ENCODE measurements around the gene SLC1A2.

The SLC1A2 gene

GRCh38 chr11:35235157-35235468 is 184.2 kb downstream of the SLC1A2 start:
- Histone ChIP-seq H3K4me2 (ENCODE audit: low read length) (no peak overlapping the region), H3K36me3 (replicated peaks; ENCODE audit: low read depth, low read length) (peaks cover 27% of the 10 kb centered on the region)

GRCh38 chr11:35234460-35235156 is 184.8 kb downstream of the SLC1A2 start:
- no peak for TF ChIP-seq EZH2phosphoT487 (IDR thresholded peaks at IDR 0.05; ENCODE audit: low read depth)
- TF ChIP-seq CTCF (IDR thresholded peaks at IDR 0.05; ENCODE audit: low read depth, low read length) = no peak
- H3K79me2 ChIP-seq (ENCODE audit: low read length) = no peaks in the 10 kb centered on the region
- no peak overlapping the region for H3K9ac ChIP-seq (ENCODE audit: low read length)
- no peak overlapping the region for H3K27ac ChIP-seq (ENCODE audit: low read length)
- H3K4me3 ChIP-seq (ENCODE audit: low read length) = no peak overlapping the region
- 0 out of 2 replicates have a peak, but pooled peaks cover 6% of the 10 kb centered on the region for H3K27me3 ChIP-seq (ENCODE audit: low read depth, low read length)
- peaks cover 32% of the 10 kb centered on the region for H3K36me3 ChIP-seq (replicated peaks; ENCODE audit: low read depth, low read length)
- no peak overlapping the region for H3K4me2 ChIP-seq (ENCODE audit: low read length)
- no peak overlapping the region for H2AFZ ChIP-seq (ENCODE audit: low read depth, low read length)
- H3K9me3 ChIP-seq (ENCODE audit: insufficient read depth, low read length) = no peaks in the 10 kb centered on the region
- peaks cover 25% of the 10 kb centered on the region for H3K4me1 ChIP-seq (ENCODE audit: low read length)
- H4K20me1 ChIP-seq (ENCODE audit: insufficient read depth, low read length) = peaks cover 17% of the 10 kb centered on the region; the same call in 1 of the 2 replicates

More at GRCh38 chr11:35235157-35235468, 184.2 kb downstream of the SLC1A2 start:
- TF ChIP-seq EZH2phosphoT487 (IDR thresholded peaks at IDR 0.05; ENCODE audit: low read depth) = no peak
- no peak for TF ChIP-seq CTCF (IDR thresholded peaks at IDR 0.05; ENCODE audit: low read depth, low read length)
- Histone ChIP-seq H3K4me1 (ENCODE audit: low read length) (peaks cover 25% of the 10 kb centered on the region), H3K27me3 (ENCODE audit: low read depth, low read length) (0 out of 2 replicates have a peak, but pooled peaks cover 6% of the 10 kb centered on the region), H3K9ac (ENCODE audit: low read length) (no peak overlapping the region), H3K79me2 (ENCODE audit: low read length) (no peaks in the 10 kb centered on the region), H3K27ac (ENCODE audit: low read length) (no peak overlapping the region), H3K9me3 (ENCODE audit: insufficient read depth, low read length) (no peaks in the 10 kb centered on the region), H3K4me3 (ENCODE audit: low read length) (no peak overlapping the region), H2AFZ (ENCODE audit: low read depth, low read length) (no peak overlapping the region), H4K20me1 (ENCODE audit: insufficient read depth, low read length) (peaks cover 12% of the 10 kb centered on the region; the same call in 1 of the 2 replicates)

- no peak overlapping the region for H3K9ac ChIP-seq (ENCODE audit: low read length)
- no peaks in the 10 kb centered on the region for H3K9me3 ChIP-seq (ENCODE audit: insufficient read depth, low read length)
- no peaks in the 10 kb centered on the region for H3K79me2 ChIP-seq (ENCODE audit: low read length)
- TF ChIP-seq CTCF (IDR thresholded peaks at IDR 0.05; ENCODE audit: low read depth, low read length) (no peak), EZH2phosphoT487 (IDR thresholded peaks at IDR 0.05; ENCODE audit: low read depth) (no peak)
- no peaks in the 10 kb centered on the region for H3K27me3 ChIP-seq (ENCODE audit: low read depth, low read length)
- peaks cover 43% of the 10 kb centered on the region for H3K36me3 ChIP-seq (replicated peaks; ENCODE audit: low read depth, low read length)
- H3K4me3 ChIP-seq (ENCODE audit: low read length) = no peak overlapping the region
- no peak overlapping the region for H2AFZ ChIP-seq (ENCODE audit: low read depth, low read length)
- H3K4me1 ChIP-seq (ENCODE audit: low read length) = peaks cover 16% of the 10 kb centered on the region
- peaks cover 26% of the 10 kb centered on the region for H4K20me1 ChIP-seq (ENCODE audit: insufficient read depth, low read length)
- no peak overlapping the region for H3K4me2 ChIP-seq (ENCODE audit: low read length)
- H3K27ac ChIP-seq (ENCODE audit: low read length) = no peak overlapping the region
These were observed 185.8 kb downstream of the SLC1A2 start for GRCh38 chr11:35233518-35233917.

GRCh38 chr11:35232891-35233330 is 186.4 kb downstream of the SLC1A2 start:
- TF ChIP-seq EZH2phosphoT487 (IDR thresholded peaks at IDR 0.05; ENCODE audit: low read depth) (no peak), CTCF (IDR thresholded peaks at IDR 0.05; ENCODE audit: low read depth, low read length) (no peak)
- H4K20me1 ChIP-seq (ENCODE audit: insufficient read depth, low read length) = peaks cover 33% of the 10 kb centered on the region
- H3K27ac ChIP-seq (ENCODE audit: low read length) = no peak overlapping the region
- H3K4me1 ChIP-seq (ENCODE audit: low read length) = peaks cover 11% of the 10 kb centered on the region
- H3K9ac ChIP-seq (ENCODE audit: low read length) = no peak overlapping the region
- H3K9me3 ChIP-seq (ENCODE audit: insufficient read depth, low read length) = no peaks in the 10 kb centered on the region
- H3K79me2 ChIP-seq (ENCODE audit: low read length) = no peaks in the 10 kb centered on the region
- no peak overlapping the region for H2AFZ ChIP-seq (ENCODE audit: low read depth, low read length)
- peaks cover 49% of the 10 kb centered on the region for H3K36me3 ChIP-seq (replicated peaks; ENCODE audit: low read depth, low read length)
- no peak overlapping the region for H3K4me2 ChIP-seq (ENCODE audit: low read length)
- no peaks in the 10 kb centered on the region for H3K27me3 ChIP-seq (ENCODE audit: low read depth, low read length)
- no peak overlapping the region for H3K4me3 ChIP-seq (ENCODE audit: low read length)
